Epithelial cell of esophagus (primary cell): Measurements from ENCODE around the gene NDST4.

ENCODE experiments used
- DNase-seq: peaks from one replicate; pipeline ENCODE4 v3.0.0; 2010; ENCODE audit warnings: low read depth
- H3K4me3 ChIP-seq: 2 replicates; pipeline ENCODE4 v1.5.1; 2011; ENCODE audit warnings: mild to moderate bottlenecking, low read length, control low read depth
- CTCF ChIP-seq: IDR thresholded peaks from 2 replicates; pipeline ENCODE4 v1.5.1; 2011; ENCODE audit warnings: low read depth, mild to moderate bottlenecking, low read length, control low read depth, inconsistent platforms; ENCODE audit not compliant: insufficient read depth; ENCODE audit errors: missing control alignments

NDST4 gene

GRCh38 chr4:114886761-114887160 is 226.7 kb downstream of the NDST4 start:
- H3K4me3 ChIP-seq = no peak overlapping the region
- DNase-seq = no peak
- no peak for TF ChIP-seq CTCF

GRCh38 chr4:114883641-114884040 is 229.8 kb downstream of the NDST4 start:
- H3K4me3 ChIP-seq = no peak overlapping the region
- TF ChIP-seq CTCF = no peak
- no peak for DNase-seq

- TF ChIP-seq CTCF = no peak
- no peak for DNase-seq
- no peak overlapping the region for H3K4me3 ChIP-seq
These were observed 233.3 kb downstream of the NDST4 start for GRCh38 chr4:114879916-114880669.

- TF ChIP-seq CTCF = no peak
- no peak overlapping the region for H3K4me3 ChIP-seq
- DNase-seq = no peak
These were observed 237.8 kb downstream of the NDST4 start for GRCh38 chr4:114875630-114876029.

GRCh38 chr4:114874321-114874720 is 239.1 kb downstream of the NDST4 start:
- no peak for DNase-seq
- no peak for TF ChIP-seq CTCF
- H3K4me3 ChIP-seq = no peak overlapping the region

GRCh38 chr4:114870987-114871386 is 242.4 kb downstream of the NDST4 start:
- no peak overlapping the region for H3K4me3 ChIP-seq
- TF ChIP-seq CTCF = no peak
- no peak for DNase-seq
